GM10248 (cell line): ENCODE results near the gene KIAA1958.

ENCODE experiments used
- CTCF ChIA-PET: fragments of 300-600 bp; sonication (Branson Sonifier 250); formaldehyde crosslinking; extraction: SDS; loops from one replicate; lab custom pipeline; 2021; ENCODE audit warnings: antibody characterized with exemption; lab: Yijun Ruan, JAX
- POLR2A ChIA-PET: fragments of 350-650 bp; sonication (Branson Sonifier 250); formaldehyde crosslinking; extraction: SDS; loops from one replicate; lab custom pipeline; 2020; ENCODE audit warnings: antibody characterized with exemption; lab: Yijun Ruan, JAX
- DNase-seq: peaks from one replicate; pipeline ENCODE4 v3.0.0; 2012; ENCODE audit errors: extremely low spot score
- CTCF ChIP-seq: IDR thresholded peaks from 2 replicates; pipeline ENCODE4 v1.5.1; 2012; ENCODE audit warnings: mild to moderate bottlenecking, low read depth; ENCODE audit errors: extremely low read depth, missing control alignments, control extremely low read depth

Gene KIAA1958

GRCh38 chr9:112486221-112487007 is at the start of gene KIAA1958:
Gene KIAA1958 (plus strand): TSS chr9:112486827. CDS start chr9:112574081, 87,254 bp downstream.
- TF ChIP-seq CTCF = no peak
- CTCF ChIA-PET = interaction anchor here (1.1 to 1.3 kb wide), 3 partner anchors 42 to 306 kb away, joined by 3 to 4 read pairs (median 3); no protein-coding TSS in a partner anchor
- DNase-seq = peak; percentile 96
- POLR2A ChIA-PET = interaction anchor here (1.0 kb wide), 1 partner anchor 855 kb away, joined by 3 read pairs; the partner anchor contains the start of gene DNAJC25

GRCh38 chr9:112437406-112437805 is 49.2 kb upstream of the KIAA1958 start:
- ChIA-PET POLR2A (no interaction called here), CTCF (interaction anchor here (5.7 kb wide), 1 partner anchor 7 kb away, joined by 29 read pairs; no protein-coding TSS in a partner anchor)
- no peak for DNase-seq
- TF ChIP-seq CTCF = no peak

- TF ChIP-seq CTCF = no peak
- ChIA-PET CTCF (interaction anchor here (0.6 to 1.3 kb wide), 2 partner anchors 9 to 13 kb away, joined by 3 read pairs; no protein-coding TSS in a partner anchor), POLR2A (no interaction called here)
- DNase-seq = no peak
These were observed 47.5 kb upstream of the KIAA1958 start for GRCh38 chr9:112439171-112439570.

GRCh38 chr9:112439825-112440224 is 46.8 kb upstream of the KIAA1958 start:
- TF ChIP-seq CTCF = no peak
- CTCF ChIA-PET = interaction anchor here (0.6 to 1.3 kb wide), 2 partner anchors 9 to 14 kb away, joined by 3 read pairs; no protein-coding TSS in a partner anchor
- POLR2A ChIA-PET = no interaction called here
- no peak for DNase-seq

- ChIA-PET POLR2A (no interaction called here), CTCF (interaction anchor here (0.8 to 4.7 kb wide), 17 partner anchors 8 to 684 kb away, joined by 3 to 29 read pairs (median 4); no protein-coding TSS in a partner anchor)
- DNase-seq = no peak
- TF ChIP-seq CTCF = peak; percentile 57
These were observed 43.4 kb upstream of the KIAA1958 start for GRCh38 chr9:112443200-112443599.

- TF ChIP-seq CTCF = no peak
- ChIA-PET POLR2A (no interaction called here), CTCF (interaction anchor here (0.8 to 4.7 kb wide), 18 partner anchors 9 to 685 kb away, joined by 3 to 29 read pairs (median 4); no protein-coding TSS in a partner anchor)
- DNase-seq = no peak
These were observed 43.0 kb upstream of the KIAA1958 start for GRCh38 chr9:112443636-112444035.
